Lower leg skin (tissue), 3 donors: ENCODE results near the gene PPIH.

Experiments
- POLR2A ChIP-seq, 2 donors: fragments of 450-650 bp; IDR thresholded peaks; one replicate each; pipeline ENCODE4 v1.6.1; 2016 to 2017; ENCODE audit warnings: antibody characterized with exemption in 2 of 2, mild to moderate bottlenecking in 1 of 2, moderate library complexity in 1 of 2
- TF ChIP-seq, protein P1 (sequence below), 3 donors: fragments of 450-650 bp; IDR thresholded peaks; one replicate each; pipeline ENCODE4 v1.5.1; 2016; ENCODE audit warnings: antibody characterized with exemption in 3 of 3, mild to moderate bottlenecking in 3 of 3, moderate library complexity in 2 of 3

- no peak for TF ChIP-seq POLR2A (IDR thresholded peaks at IDR 0.05)
- TF ChIP-seq, protein P1, sequence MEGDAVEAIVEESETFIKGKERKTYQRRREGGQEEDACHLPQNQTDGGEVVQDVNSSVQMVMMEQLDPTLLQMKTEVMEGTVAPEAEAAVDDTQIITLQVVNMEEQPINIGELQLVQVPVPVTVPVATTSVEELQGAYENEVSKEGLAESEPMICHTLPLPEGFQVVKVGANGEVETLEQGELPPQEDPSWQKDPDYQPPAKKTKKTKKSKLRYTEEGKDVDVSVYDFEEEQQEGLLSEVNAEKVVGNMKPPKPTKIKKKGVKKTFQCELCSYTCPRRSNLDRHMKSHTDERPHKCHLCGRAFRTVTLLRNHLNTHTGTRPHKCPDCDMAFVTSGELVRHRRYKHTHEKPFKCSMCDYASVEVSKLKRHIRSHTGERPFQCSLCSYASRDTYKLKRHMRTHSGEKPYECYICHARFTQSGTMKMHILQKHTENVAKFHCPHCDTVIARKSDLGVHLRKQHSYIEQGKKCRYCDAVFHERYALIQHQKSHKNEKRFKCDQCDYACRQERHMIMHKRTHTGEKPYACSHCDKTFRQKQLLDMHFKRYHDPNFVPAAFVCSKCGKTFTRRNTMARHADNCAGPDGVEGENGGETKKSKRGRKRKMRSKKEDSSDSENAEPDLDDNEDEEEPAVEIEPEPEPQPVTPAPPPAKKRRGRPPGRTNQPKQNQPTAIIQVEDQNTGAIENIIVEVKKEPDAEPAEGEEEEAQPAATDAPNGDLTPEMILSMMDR (IDR thresholded peaks at IDR 0.05) = no peak
Measured at GRCh38 chr1:42658877-42659337, 684 bp downstream of the PPIH start.
